ENCODE measurements around the gene KPNA6.
"Not testable (repeated sequence)": the region's sequence is repeated elsewhere in the genome, so short reads cannot be mapped to it uniquely, and the experiment has no call there.

KPNA6 gene

DNA sequence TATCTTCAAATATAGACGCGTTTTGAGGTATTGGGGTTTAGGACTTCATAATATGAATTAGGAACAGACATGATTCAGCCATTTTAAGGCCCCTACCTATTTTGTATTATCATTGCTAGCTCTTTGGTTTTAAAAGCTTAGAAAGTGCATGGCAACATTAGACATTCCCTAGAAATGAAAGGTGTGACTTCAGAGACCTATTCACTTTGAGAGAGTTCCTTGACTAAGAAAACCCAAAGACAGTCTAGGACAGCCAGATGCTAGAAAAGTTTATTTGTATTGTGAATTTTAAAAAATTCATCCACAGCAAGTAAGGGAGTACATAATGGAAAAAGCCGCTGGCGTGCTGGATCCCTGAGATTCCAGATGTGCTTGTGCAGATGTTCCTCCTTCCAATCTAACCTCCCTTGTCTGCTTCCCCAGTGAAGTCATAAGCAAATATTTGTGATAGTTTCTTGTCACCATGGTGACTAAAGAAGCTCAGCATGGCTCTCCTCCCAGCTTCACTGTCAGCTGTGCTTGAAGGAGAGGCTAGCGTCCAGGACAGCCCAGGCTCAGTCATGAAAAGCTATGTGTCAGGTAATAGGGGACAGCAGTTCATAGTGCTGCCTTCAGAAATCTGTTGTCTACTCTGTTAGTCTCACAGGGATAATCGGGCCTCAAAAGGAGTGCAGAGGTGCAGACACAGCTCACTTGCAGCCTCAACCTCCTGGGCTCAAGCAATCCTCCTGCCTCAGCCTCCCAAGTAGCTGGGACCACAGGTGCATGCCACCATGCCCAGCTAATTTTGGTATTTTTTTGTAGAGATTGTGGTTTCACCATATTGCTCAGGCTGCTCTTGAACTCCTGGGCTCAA, 34.8 kb downstream of the KPNA6 start:
- no peak for DNase-seq (ENCODE audit: low read depth)

DNA sequence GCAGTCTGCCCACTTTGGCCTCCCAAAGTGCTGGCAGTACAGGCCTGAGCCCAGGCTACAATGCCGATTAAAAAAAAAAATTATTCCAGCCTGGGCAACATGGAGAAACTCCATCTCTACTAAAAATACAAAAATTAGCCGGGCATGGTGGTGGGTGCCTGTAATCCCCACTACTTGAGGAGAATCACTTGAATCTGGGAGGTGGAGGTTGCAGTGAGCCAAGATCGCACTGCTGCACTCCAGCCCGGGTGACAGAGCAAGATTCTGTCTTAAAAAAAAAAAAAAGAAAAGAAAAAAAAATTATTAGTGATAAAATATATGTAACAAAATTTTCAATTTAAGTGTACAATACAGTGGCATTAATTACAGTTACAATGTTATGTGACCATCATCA, 35.4 kb downstream of the KPNA6 start:
- DNase-seq (ENCODE audit: low read depth): not testable (repeated sequence)

DNA sequence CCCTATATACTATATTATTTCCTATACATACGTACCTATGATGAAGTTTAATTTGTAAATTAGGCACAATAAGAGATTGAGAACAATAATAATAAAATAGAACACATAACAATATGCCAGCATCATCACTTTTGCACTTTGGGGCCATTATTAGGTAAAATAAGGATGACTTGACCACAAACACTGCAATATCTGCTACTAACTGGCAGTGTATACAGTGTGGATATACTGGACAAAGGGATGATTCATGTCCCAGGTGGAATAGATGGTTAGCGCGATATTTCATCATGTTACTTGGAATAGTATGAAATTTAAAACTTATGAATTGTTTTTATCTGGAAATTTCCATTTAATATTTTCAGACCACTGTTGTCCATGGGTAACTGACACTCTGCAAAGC, 36.2 kb downstream of the KPNA6 start:
- DNase-seq (ENCODE audit: low read depth): no peak

DNA sequence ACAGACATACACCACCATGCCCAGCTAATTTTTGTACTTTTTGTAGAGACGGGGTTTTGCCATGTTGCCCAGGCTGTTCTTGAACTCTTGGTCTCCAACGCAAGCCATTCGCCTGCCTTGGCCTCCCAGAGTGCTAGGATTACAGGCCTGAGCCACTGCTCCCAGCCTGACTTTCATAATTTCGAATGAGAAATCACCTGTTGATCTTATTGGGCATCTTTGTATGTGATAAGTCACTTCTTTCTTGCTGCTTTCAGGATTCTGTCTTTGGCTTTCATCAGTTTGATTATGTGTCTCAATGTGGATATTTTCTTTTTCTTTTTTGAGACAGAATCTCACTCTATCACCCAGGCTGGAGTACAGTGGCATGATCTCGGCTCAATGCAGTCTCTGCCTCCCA, 39.9 kb downstream of the KPNA6 start:
- DNase-seq (ENCODE audit: low read depth): not testable (repeated sequence)

DNA sequence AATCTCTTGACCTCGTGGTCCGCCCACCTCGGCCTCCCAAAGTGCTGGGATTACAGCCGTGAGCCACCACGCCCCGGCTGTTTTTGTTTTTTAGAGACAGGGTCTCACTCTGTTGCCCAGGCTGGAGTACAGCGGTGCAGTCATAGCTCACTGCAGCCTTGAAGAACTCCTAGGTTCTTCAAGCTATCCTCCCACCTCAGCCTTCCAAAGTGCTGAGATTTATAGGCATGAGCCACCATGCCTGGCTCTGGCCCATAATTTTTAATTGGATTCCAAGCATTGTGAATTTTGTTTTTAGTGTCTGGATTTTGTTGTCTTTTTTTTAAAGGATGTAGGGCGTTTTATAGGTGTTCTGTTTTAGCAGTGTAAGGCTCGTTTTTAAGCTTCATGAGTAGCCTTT, 43.0 kb downstream of the KPNA6 start:
- DNase-seq (ENCODE audit: low read depth): no peak

DNA sequence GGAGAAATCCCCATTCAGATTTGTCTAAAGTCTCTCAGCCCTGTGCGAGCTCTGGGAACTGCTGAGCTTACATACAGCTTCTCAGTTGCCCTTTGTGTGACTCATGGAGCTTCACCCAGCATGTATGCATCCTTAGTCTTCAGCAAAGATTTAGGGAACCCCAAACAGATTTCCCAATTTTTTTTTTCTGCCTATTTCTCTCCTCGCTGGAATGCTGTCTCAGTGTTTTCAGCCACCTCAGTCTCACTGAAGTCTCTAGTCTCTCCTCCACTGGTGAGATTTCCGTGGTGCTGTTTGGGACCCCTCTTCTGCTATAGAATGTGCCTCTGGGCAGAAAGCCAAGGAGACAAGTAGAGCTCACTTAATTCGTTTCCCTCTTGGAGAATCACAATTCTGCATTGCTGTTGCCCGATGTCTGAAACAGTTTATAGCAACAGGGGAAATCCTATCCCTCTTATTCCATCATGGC, 43.5 kb downstream of the KPNA6 start:
- DNase-seq (ENCODE audit: low read depth): no peak

DNA sequence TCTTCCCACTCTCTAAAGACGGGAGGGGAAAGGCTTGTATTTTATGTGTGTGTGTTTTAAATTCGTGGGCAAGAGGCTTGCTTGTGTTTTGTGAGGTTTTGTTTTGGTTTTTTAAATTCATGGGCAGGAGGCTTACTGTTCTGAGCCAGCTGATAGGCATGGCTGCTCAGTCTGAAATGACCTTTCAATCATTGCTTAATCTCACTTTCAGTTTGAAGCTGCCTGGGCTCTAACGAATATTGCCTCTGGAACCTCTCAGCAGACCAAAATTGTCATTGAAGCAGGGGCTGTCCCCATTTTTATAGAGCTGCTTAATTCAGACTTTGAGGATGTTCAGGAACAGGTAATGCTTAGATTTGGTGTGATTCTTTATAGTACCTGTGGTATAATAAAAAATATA, 51.3 kb downstream of the KPNA6 start:
- no peak for DNase-seq (ENCODE audit: low read depth)

DNA sequence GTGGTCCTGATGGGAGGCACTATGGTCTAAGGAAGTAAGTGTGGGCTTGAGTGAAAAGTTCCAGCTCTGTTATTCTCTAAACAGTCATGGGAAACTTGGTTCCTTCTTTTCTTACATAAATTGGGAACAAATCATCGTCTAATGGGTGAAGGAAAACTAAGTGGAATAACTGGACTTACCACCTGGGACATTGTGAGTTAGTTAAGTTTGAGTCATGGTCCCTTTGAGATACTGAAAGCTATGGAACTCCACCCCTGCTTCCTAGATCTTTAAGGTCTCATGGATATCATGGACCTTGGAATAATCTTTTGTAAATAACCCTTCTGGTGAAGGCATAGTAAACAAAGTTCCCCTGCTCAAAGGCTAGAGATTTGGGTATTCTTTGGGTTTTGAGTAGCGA, 55.5 kb downstream of the KPNA6 start:
- no peak for DNase-seq (ENCODE audit: low read depth)

DNA sequence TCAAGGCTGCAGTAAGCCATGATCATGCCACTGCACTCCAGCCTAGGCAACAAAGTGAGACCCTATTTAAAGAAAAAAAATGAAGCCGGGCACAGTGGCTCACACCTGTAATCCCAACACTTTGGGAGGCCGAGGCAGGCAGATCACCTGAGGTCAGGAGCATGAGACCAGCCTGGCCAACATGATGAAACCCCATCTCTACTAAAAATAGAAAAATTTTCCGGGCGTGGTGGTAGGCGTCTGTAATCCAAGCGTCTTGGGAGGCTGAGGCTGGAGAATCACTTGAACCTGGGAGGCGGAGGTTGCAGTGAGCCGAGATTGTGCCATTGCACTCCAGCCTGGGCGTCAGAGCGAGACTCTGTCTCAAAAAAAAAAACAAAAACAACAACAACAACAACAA, 57.8 kb downstream of the KPNA6 start:
- DNase-seq (ENCODE audit: low read depth): not testable (repeated sequence)

DNA sequence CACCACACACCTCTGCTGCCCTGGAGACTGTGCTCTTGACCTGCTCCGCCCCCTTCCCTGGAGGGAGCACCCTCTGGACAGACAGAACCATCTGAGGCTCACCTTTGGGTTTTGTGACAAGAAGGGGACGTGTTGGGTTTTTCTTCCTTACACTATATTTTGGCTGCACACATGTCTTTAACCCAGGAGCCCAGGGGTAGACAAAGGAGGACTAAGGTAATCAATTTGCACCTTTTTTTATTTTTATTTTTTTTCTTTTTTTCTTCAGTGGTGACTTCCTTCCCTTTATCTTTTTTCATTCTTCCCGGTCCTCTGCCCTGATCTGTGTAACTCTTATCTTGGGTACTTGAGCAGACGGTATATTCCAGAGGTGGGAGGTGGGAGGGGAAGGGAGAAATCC, 63.1 kb downstream of the KPNA6 start:
- DNase-seq (ENCODE audit: low read depth): no peak

DNA sequence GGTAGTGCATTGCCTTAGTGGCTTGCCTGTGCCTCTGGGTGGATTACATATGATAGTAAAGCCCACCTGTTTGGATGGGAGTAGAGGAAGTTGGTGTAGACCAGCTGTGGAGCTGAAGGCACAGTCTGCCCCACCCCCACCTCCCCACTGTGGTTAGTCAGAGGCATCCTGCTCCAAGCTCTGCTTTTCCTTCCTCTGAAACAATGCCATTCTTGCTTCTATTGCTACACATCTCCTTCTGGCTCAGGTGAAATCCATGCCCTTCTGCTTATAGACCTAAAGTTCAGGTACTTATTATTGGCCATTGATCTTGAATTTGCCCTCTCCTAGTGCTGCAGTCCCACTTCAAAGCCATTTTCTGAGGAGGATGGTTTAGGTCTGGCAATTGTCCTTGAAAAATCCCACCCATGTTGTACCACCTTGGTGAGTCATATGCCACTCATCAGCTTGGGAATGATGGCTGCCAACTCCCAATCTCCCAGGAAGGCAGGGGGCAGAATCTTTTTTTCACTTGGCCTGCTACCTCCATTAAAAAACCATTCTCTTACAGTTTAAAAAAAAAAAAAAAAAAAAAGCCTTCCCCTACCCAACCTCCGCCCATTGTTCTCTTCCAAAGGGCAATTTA, 64.9 kb downstream of the KPNA6 start:
- no peak for DNase-seq (ENCODE audit: low read depth)

DNA sequence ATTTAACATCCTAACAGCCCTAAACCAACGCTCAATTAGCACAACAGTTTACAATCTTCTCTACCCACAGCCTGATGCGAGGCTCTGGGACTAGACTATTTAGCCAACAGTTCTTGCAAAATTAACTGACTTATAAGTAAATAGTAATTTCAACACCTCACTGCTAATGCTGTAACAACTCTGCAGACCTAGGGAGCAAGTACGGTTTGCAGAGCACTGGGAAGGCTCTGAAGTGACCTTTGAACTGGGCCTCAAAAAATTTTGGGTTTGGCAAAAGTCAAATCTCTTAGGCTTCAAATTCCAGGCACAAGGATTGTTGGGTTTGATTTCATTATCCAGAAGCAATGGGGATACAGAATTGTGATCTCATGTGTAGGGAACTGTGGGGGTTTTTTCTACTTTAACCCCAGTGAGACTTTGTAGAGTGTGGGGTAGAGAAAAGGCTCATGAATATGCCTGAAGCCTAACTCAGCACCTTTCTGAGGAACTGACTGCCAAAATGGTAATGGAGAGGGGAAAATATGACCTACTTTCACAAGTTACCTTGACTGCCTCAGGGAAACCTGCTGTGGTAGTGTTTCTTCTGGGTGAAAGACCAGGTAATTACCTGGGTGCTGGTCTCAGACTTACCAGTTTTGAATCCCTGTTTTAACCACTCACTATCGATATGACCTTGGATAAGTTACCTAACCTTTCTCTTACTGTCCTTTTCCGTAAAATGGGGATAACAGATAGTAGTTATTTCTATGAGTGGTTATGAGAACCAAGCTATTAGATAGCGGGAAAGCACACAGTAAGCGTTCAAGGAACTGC, 70.7 kb downstream of the KPNA6 start:
- DNase-seq (ENCODE audit: low read depth): no peak

DNA sequence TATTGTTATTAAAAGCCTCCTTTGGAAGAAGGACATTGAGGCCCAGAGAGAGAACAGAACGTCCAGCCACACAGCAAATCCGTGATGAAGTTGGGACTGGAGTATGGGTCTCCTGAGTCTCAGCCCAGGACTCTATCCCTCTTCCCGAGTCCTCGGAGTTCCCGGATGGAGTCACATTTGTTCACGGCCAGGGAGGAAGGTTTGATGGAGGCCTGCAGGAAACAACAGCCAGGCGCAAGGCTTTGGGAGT, 71.3 kb downstream of the KPNA6 start:
- DNase-seq (ENCODE audit: low read depth): no peak

DNA sequence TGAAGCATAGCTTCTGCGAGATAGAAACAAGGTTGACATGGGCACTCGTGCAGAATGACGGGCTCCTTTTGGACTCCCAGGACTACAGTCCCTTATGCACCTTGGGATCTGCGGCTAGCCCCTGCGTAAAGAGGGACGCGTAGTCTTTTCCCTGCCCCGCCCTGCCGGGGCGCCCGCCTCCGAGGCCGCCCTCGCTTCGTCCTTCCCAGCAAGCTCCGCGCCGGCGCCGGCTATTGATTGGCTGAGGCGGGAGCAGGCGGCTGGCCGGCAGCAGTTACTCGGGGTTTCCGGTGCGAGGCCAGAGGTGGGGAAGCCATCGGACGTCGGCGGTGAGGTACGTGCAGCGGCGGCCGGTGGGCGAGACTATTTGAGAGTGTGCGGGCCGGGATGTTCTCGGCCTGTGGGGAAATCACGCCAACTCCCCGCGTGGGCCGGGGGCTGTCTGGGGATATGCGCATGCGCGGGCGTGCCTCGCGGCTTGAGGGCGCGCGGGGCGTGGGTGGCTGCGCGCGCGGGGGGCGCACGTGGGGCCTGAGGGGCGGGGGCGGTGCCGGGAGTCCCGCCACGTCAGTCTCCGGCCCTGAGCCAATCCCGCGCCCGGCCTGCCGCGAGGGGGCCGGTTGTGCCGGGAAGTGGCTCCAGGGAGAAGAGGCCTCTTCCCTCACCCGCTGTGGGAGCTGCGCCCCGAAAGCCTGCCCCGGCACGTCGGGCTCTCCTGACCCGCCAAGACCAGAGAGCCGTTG, 71.8 kb downstream of the KPNA6 start, which contains the start of gene TXLNA:
TSS of gene TXLNA (plus strand) at position 233 of the 743 bp plus-strand sequence. CDS start 671 bp downstream, outside the sequence.
- DNase-seq (ENCODE audit: low read depth): peak; percentile 85

DNA sequence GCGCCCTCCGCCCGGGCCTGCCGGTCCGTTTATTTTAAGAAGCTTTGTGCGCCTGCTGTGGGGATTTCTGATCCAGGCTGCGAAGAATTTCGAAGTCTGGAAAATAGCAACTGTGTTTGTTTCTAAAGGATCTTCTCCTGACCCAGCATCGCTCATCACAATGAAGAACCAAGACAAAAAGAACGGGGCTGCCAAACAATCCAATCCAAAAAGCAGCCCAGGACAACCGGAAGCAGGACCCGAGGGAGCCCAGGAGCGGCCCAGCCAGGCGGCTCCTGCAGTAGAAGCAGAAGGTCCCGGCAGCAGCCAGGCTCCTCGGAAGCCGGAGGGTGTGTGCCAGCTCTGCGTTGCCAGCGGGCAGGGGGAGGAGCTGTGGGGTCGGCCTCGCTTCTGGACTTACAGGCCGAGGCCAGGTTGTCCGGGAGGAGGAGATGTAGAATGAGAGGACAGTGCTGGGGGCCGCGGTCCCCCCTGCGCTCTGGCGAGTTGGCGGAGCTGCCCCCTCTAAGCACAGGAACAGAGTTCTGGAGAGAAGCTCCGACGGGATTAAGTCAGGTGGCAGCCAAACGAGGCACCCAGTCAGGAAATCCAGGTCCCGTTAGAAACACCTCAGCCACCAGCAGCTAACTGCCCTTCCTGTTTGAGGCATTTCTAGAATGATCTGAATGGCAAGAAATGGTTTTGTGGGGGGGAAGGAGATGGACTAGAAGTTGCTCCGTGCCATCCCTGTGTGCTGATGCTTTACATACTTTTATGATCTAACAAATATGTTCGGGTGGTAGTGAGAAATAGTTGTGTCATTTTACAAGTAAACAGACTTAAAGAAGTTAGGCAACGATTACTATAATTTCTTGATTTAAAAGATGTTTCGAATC, 72.6 kb downstream of the KPNA6 start:
- no peak for DNase-seq (ENCODE audit: low read depth)

DNA sequence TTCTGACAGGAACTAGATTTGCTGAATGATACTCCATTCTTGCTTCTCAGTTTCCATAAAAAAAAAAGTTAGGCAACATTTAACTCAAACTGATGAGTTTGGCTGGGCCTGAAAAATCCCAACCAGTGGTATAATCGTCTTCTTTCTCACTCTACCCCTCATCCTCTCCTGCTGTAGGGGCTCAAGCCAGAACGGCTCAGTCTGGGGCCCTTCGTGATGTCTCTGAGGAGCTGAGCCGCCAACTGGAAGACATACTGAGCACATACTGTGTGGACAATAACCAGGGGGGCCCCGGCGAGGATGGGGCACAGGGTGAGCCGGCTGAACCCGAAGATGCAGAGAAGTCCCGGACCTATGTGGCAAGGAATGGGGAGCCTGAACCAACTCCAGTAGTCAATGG, 73.2 kb downstream of the KPNA6 start:
- DNase-seq (ENCODE audit: low read depth): no peak

DNA sequence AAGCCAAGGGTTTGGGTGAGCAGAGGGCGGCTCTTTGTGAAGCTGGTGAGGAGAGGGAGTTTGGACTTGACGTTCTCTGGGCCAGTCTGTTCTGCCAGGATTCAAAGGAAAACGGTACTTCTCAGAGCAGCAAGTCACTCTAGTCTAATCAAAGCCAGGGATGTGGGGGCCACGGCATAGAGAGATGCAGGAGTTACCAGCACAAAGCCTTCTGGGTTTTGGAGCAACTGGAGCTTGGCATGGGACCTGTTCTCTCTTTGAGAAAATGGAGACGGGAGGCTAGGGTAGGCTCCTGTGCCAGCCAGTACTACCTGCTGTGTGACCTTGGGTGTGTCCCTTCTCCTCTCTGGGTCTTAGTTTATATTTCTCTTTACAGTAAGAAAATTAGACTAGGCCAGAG, 73.7 kb downstream of the KPNA6 start:
- no peak for DNase-seq (ENCODE audit: low read depth)

DNA sequence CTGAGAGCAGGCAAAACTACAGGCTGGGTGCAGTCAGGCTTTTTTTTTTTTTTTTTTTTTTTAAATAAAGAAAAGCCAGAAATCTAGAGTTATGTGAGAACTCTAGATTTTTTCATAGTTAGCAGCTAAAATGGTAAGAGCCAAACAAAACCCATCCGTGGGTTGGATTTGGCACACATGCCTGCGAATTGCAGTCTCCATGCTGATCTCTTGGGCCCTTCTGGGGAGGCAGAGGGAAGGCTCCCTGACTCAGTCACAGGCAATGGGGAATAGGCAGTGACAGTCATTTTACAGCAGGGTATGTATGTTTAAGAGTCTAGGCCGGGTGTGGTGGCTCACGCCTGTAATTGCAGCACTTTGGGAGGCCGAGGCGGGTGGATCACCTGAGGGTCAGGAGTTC, 74.2 kb downstream of the KPNA6 start:
- DNase-seq (ENCODE audit: low read depth): no peak

DNA sequence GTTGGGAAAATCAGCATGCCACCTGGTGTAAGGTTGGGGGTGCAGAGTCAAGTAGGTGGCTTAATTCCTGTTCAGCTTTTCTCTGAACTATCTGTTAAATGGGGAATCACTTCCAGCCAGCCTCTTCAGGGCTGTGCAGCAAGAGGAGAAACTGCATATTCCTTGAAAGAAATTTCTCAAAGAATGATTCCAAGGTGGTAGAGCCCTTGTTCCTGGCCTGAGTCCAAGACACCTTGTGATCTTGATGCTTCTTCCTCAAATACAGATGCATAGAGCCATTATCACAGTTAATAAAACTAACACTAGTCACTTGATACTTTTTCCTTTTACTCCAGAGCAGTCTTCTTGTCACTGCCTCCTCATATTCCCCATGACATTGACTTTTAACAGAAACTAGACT, 76.8 kb downstream of the KPNA6 start:
- no peak for DNase-seq (ENCODE audit: low read depth)

DNA sequence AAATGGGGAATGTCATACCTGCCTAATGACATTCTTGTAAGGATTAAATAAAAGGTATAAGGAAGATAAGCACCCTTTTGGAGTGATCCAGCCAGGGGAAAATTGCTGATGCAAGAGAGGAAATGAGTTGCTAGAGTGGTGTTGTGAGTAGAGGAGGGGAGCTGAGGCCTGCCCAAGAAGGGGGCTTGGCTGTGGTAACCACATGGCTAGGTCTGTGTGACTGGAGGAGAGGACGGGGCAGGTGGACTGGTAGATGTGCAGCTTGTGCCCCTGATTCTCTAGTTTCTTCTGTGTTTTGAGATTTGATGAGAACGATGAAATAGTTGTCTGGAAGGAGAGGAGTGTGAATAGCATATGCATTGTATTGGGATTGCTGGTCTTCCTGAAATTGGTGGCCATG, 78.2 kb downstream of the KPNA6 start:
- DNase-seq (ENCODE audit: low read depth): no peak

DNA sequence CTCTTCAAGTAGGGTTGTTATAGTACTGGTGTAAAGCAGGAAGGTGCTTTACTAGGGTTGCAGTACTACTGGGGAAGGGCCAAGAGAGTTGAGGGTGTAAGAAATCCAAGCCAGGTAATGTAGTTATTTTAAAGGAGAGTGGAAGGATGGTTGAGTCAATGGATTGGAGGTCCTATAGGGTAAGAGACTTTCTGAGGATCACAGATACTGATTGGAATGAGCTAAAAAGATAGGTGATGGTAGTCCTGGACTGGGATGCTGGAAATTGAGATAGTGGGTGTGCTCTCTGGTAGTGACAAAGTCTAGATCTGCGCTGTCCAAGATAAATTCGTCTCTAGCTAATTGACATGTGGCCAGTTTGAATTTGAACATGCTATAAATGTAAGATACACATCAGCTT, 78.6 kb downstream of the KPNA6 start:
- DNase-seq (ENCODE audit: low read depth): no peak
